ENCODE data around the gene QKI.
A peak's percentile ranks its signal among the peaks of the same experiment; 100 is the strongest.

QKI gene

GRCh38 chr6:163392533-163392932 is 22.0 kb upstream of the QKI start:
- DNase-seq, result no peak

GRCh38 chr6:163393923-163394322 is 20.6 kb upstream of the QKI start:
- no peak for DNase-seq

GRCh38 chr6:163394659-163395058 is 19.9 kb upstream of the QKI start:
- DNase-seq, result no peak

- no peak for DNase-seq
Observed at GRCh38 chr6:163395122-163395830, 19.2 kb upstream of the QKI start.

- no peak for DNase-seq
Observed at GRCh38 chr6:163395831-163396185, 18.7 kb upstream of the QKI start.

GRCh38 chr6:163397326-163397725 is 17.2 kb upstream of the QKI start:
- DNase-seq, result no peak

- DNase-seq, result no peak
Observed at GRCh38 chr6:163398115-163398514, 16.4 kb upstream of the QKI start.

- DNase-seq, result no peak
Observed at GRCh38 chr6:163398815-163399214, 15.7 kb upstream of the QKI start.

- no peak for DNase-seq
Observed at GRCh38 chr6:163400509-163400908, 14.0 kb upstream of the QKI start.

GRCh38 chr6:163401039-163401885 is 13.3 kb upstream of the QKI start:
- DNase-seq, result no peak

GRCh38 chr6:163402616-163403015 is 11.9 kb upstream of the QKI start:
- DNase-seq, result no peak

GRCh38 chr6:163404825-163405265 is 9.7 kb upstream of the QKI start:
- no peak for DNase-seq

GRCh38 chr6:163405412-163406309 is 8.9 kb upstream of the QKI start:
- DNase-seq, result peak in 1 of 5 experiments; percentile 49

- no peak for DNase-seq
Observed at GRCh38 chr6:163406366-163406765, 8.2 kb upstream of the QKI start.

- no peak for DNase-seq
Observed at GRCh38 chr6:163406830-163407229, 7.7 kb upstream of the QKI start.

- DNase-seq, result no peak
Observed at GRCh38 chr6:163408352-163408991, 6.0 kb upstream of the QKI start.

GRCh38 chr6:163409712-163410111 is 4.8 kb upstream of the QKI start:
- no peak for DNase-seq

GRCh38 chr6:163412341-163412740 is 2.2 kb upstream of the QKI start:
- DNase-seq, result no peak

GRCh38 chr6:163412801-163413344 is 1.6 kb upstream of the QKI start:
- no peak for DNase-seq

GRCh38 chr6:163413345-163414116 is 987 bp upstream of the QKI start:
- peak; percentile 79 to 93 (median 88) for DNase-seq

- DNase-seq, result peak in 3 of 5 experiments; percentile 14 to 48 (median 21)
Observed at GRCh38 chr6:163414946-163415619, 565 bp downstream of the QKI start.

Data from T-helper 2 cell (primary cell).